Subcutaneous adipose tissue (tissue), 4 donors: ENCODE measurements around the gene DYRK3. TPM values are rescaled to one million over a fixed set of nuclear protein-coding genes. Genes with fewer than 3 reads are reported as not detected.

ENCODE experiments used
- CTCF ChIP-seq: fragments of 450-650 bp; IDR thresholded peaks from one replicate; pipeline ENCODE4 v1.5.1; 2016; ENCODE audit warnings: low read depth, mild to moderate bottlenecking, control low read depth, antibody characterized with exemption, moderate library complexity
- total RNA-seq, 4 donors: library from RNA; depleted of rRNA; stranded (reverse); fragments of >200 nt; gene quantifications; one replicate each; pipeline ENCODE4 v1.1.0, GENCODE V29; 2016

DYRK3 gene
- total RNA-seq, 4 donors from 2014 or later: 7.6 to 11.3 (median 9.8) TPM

DNA sequence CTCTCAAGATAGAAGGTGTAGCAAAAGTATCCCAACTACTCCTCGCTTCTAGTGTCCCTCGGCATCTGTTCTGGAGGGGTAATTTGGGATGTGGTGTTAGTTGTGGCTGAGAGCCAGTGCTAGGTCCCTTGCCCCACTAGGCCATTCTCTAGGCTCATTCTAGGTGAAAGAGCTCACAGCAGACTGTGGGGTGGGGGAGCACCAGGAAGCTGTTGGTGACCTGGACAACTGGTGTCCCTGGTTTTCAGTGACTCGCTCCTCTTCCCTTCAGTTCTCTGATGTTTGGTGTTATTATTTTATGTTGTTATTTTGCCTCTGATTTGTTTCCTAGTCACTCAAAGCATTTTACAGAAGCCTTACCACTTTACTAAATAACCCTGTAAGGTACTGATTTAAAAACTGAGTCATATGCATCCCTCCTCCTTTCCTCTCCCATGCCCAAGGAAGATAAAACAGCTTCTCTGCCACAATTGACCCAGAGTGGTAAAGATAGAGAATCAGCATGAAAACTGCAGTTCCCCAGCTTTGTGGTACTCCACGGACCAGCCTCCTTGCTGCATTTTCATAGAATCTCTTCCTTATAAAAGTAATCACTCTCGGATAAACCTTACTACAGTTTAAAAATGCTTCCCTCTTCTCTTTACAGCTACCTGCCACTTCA is 14.1 kb downstream of the DYRK3 start:
- no peak for TF ChIP-seq CTCF

GRCh38 chr1:206651014-206651413 is 15.7 kb downstream of the DYRK3 start:
- no peak for TF ChIP-seq CTCF

- TF ChIP-seq CTCF: no peak
These were observed 16.9 kb downstream of the DYRK3 start for GRCh38 chr1:206651958-206652890.

- TF ChIP-seq CTCF: no peak
These were observed 18.6 kb downstream of the DYRK3 start for GRCh38 chr1:206653715-206654459.

GRCh38 chr1:206654828-206655227 is 19.5 kb downstream of the DYRK3 start:
- no peak for TF ChIP-seq CTCF

DNA sequence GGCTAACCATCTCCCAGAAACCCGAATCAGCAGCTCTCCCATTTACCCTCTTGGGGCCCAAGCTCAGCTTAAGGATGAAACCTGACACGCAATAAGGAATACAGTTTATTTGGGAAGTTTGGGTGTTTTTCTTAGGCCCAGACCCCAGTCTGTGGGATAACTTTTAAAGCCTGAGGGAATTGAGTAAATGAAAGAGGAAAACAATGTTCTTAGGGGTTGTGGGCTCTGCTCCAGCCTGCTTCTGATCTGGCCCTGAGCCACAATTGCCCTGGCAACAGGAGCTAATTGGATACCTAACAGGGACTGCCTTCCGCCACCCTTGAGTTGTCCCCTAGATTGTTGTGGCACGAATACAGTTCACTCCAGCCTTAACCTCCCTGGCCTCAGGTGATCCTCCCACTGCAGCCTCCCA is 20.1 kb downstream of the DYRK3 start:
- no peak for TF ChIP-seq CTCF

DNA sequence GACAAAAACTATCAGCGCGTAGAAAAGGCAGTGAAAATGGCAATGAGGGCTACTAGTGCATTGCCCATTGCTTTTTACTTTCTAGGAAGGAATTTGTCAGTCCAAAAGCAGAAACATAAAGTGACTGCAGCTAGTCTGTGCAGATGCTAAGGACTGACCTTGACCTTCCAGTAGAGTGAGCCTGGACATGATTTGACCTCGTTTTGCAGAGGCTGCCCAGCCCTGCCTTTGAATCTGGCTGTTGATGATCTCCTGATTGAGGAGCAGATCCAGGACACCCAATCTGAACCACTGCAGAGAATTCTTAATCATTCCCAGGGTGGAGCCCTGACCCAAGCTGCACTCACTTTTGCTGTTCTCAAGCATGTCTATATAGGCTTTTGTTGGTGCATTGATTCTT is 21.6 kb downstream of the DYRK3 start:
- TF ChIP-seq CTCF: no peak
